Measurements from ENCODE around the gene FKBP6. TPM values are rescaled to one million over a fixed set of nuclear protein-coding genes. Genes with fewer than 3 reads are reported as not detected.

Gene FKBP6
- total and polyA plus RNA-seq, 9 of the 15 experiments (the other 6 are each of a cell fraction or from before 2014, with no cell fraction given): not detected

- TF ChIP-seq JUND (IDR thresholded peaks at IDR 0.05; ENCODE audit: borderline replicate concordance, low read depth, low read length) (peak; percentile 55; the same call in 1 of the 2 replicates), JUND (tag; IDR thresholded peaks at IDR 0.05; ENCODE audit: borderline replicate concordance, low read depth, low read length) (no peak; the same call in 2 of the 3 replicates), XRCC3 (IDR thresholded peaks at IDR 0.05) (no peak), TSC22D4 (tag; IDR thresholded peaks at IDR 0.05) (no peak), ZNF589 (CRISPR knock-in tag; IDR thresholded peaks at IDR 0.05; ENCODE audit: low read depth) (peak; percentile 91), SMARCC2 (IDR thresholded peaks at IDR 0.05; ENCODE audit: low read depth) (no peak), ZNF398 (CRISPR knock-in tag; IDR thresholded peaks at IDR 0.05) (no peak), SPI1 (IDR thresholded peaks at IDR 0.05; ENCODE audit: borderline replicate concordance, low read depth, low read length) (peak; percentile 66), ZKSCAN3 (CRISPR knock-in tag; IDR thresholded peaks at IDR 0.05) (no peak), ZNF699 (CRISPR knock-in tag; IDR thresholded peaks at IDR 0.05; ENCODE audit: insufficient replicate concordance) (no peak), THAP12 (CRISPR knock-in tag; IDR thresholded peaks at IDR 0.05) (no peak), LEF1 (IDR thresholded peaks at IDR 0.05) (no peak), ZNF79 (CRISPR knock-in tag; IDR thresholded peaks at IDR 0.05; ENCODE audit: low read depth) (no peak), ZNF217 (CRISPR knock-in tag; IDR thresholded peaks at IDR 0.05) (no peak), UBTF (IDR thresholded peaks at IDR 0.05; ENCODE audit: borderline replicate concordance in 1 of 2, low read depth in 2 of 2, low read length in 2 of 2) (0 out of 4 replicates have a peak, but pooled peaks have one; percentile 29 to 49), CCAR2 (IDR thresholded peaks at IDR 0.05; ENCODE audit: low read depth, low read length) (no peak), CCNT2 (IDR thresholded peaks at IDR 0.05; ENCODE audit: borderline replicate concordance, extremely low read depth, insufficient read length, low read depth, low read length) (peak; percentile 58), ZC3H4 (CRISPR knock-in tag; IDR thresholded peaks at IDR 0.05; ENCODE audit: borderline replicate concordance) (no peak), HDAC8 (tag; IDR thresholded peaks at IDR 0.05) (no peak), BRF2 (IDR thresholded peaks at IDR 0.05; ENCODE audit: borderline replicate concordance, insufficient read depth, insufficient read length) (no peak), HLTF (IDR thresholded peaks at IDR 0.05) (no peak)
Observed at GRCh38 chr7:73308665-73309214, 19.2 kb upstream of the FKBP6 start, which contains the start of gene NSUN5 (continued).
